Kidney (tissue), 14 donors: ENCODE data around the gene MAGI1. TPM values are rescaled to one million over a fixed set of nuclear protein-coding genes. Genes with fewer than 3 reads are reported as not detected.

Experiments used
- DNase-seq, 5 donors: peaks; one replicate each; pipeline ENCODE4 v3.0.0-alpha.2; 2013 to 2020
- FAIRE-seq: peaks from 2 replicates; lab custom pipeline; 2012; peaks lifted over from hg19 to GRCh38; lab: Jason Lieb, UNC
- H3K27ac ChIP-seq, 2 donors: one replicate each; pipeline ENCODE4 v1.7.0; 2013; ENCODE audit warnings: low read depth in 2 of 2, low read length in 2 of 2, inconsistent platforms in 1 of 2
- H3K27me3 ChIP-seq: one replicate; pipeline ENCODE4 v1.7.1; 2013; ENCODE audit warnings: low read length, inconsistent platforms; ENCODE audit not compliant: control insufficient read depth, insufficient read depth
- H3K36me3 ChIP-seq, 3 donors: one replicate each; pipeline versions ENCODE4 v1.7.0 to v1.7.1; 2013; ENCODE audit warnings: low read length in 3 of 3, control low read depth in 1 of 3, inconsistent platforms in 1 of 3; ENCODE audit not compliant: insufficient read depth in 3 of 3, control insufficient read depth in 2 of 3
- H3K4me1 ChIP-seq, 3 donors: one replicate each; pipeline versions ENCODE4 v1.7.0 to v1.7.1; 2013; ENCODE audit warnings: low read length in 3 of 3, inconsistent platforms in 1 of 3, low read depth in 1 of 3; ENCODE audit not compliant: control insufficient read depth in 2 of 3, insufficient read depth in 2 of 3
- H3K4me3 ChIP-seq, 3 donors: one replicate each; pipeline versions ENCODE4 v1.7.0 to v1.8.1; 2013; ENCODE audit warnings: low read length in 3 of 3, control low read depth in 1 of 3, inconsistent platforms in 1 of 3
- H3K9ac ChIP-seq, 3 donors: one replicate each; pipeline versions ENCODE4 v1.7.0 to v1.7.1; 2013; ENCODE audit warnings: low read length in 3 of 3, control low read depth in 1 of 3, inconsistent platforms in 1 of 3
- H3K9me3 ChIP-seq, 3 donors: one replicate each; pipeline versions ENCODE4 v1.7.0 to v1.7.1; 2013; ENCODE audit warnings: low read length in 3 of 3, control low read depth in 1 of 3, inconsistent platforms in 1 of 3; ENCODE audit not compliant: control insufficient read depth in 2 of 3, insufficient read depth in 1 of 3
- intact Hi-C: fragments of 100-400 bp; cut with DNase I; formaldehyde crosslinking; loops from one replicate; pipeline ENCODE4 v1.11.1; 2022
- polyA plus RNA-seq: library from polyadenylated mRNA; stranded (reverse); fragments of 350-450 nt; fragmentation: Illumina TruSeq; extraction: RNeasy Lipid Tissue Mini Kit (QIAGEN cat#74804); gene quantifications from one replicate; pipeline ENCODE4 v1.2.3, GENCODE V29; 2014; ENCODE audit warnings: low read depth, low replicate concordance; ENCODE audit not compliant: insufficient read depth
- total RNA-seq: library from RNA; stranded (reverse); fragmentation: NEBNext Ultra II Directional; extraction: Animal tissue kit (Norgen Biotek cat#: 25700); gene quantifications from one replicate; pipeline ENCODE4 v1.2.1, GENCODE V29; 2021
- TF ChIP-seq, protein P1 (sequence below): IDR thresholded peaks from 3 replicates; pipeline ENCODE4 v1.5.1; 2012; ENCODE audit warnings: mild to moderate bottlenecking, moderate library complexity, borderline replicate concordance; ENCODE audit not compliant: insufficient read depth; ENCODE audit errors: extremely low read depth
- donor health status: control.
- donor health status: control.
- donor health status: control.
- donor health status: control.
- donor health status: control.
- donor health status: DM: yes; HTN: yes; CAD: no.
- donor health status: Normal renal cell carcinoma (clear cell type).

Gene MAGI1
- total and polyA plus RNA-seq, 2 donors from 2014 or later = 8.2 to 42.8 TPM

DNA sequence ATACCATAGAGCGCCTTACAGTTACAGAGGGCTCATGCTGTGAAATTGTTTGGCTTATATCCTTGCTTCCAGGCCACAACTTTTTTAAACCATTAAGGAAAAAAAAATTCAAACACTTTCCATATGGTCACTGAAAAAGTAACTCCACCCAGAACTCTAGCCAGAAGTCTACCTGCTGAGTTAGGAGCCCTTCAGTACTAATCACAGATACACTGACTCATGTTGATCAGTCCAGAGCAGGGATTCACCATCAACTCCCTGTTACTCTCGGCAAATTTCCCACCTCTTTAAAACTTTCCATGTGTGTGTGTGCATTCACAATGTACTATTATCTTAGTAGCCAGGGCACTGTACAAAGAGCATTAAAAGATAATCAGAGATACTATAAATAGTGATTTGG, 372.8 kb downstream of the MAGI1 start:
- Histone ChIP-seq H3K27me3 (no peaks in the 10 kb centered on the region), H3K4me1 (no peaks in the 10 kb centered on the region), H3K27ac (no peak overlapping the region), H3K36me3 (no peaks in the 10 kb centered on the region), H3K9me3 (no peaks in the 10 kb centered on the region), H3K9ac (no peak overlapping the region), H3K4me3 (no peak overlapping the region)
- FAIRE-seq = no peak
- TF ChIP-seq, protein P1, sequence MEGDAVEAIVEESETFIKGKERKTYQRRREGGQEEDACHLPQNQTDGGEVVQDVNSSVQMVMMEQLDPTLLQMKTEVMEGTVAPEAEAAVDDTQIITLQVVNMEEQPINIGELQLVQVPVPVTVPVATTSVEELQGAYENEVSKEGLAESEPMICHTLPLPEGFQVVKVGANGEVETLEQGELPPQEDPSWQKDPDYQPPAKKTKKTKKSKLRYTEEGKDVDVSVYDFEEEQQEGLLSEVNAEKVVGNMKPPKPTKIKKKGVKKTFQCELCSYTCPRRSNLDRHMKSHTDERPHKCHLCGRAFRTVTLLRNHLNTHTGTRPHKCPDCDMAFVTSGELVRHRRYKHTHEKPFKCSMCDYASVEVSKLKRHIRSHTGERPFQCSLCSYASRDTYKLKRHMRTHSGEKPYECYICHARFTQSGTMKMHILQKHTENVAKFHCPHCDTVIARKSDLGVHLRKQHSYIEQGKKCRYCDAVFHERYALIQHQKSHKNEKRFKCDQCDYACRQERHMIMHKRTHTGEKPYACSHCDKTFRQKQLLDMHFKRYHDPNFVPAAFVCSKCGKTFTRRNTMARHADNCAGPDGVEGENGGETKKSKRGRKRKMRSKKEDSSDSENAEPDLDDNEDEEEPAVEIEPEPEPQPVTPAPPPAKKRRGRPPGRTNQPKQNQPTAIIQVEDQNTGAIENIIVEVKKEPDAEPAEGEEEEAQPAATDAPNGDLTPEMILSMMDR = no peak
- intact Hi-C loops = no loop called here
- DNase-seq = no peak

DNA sequence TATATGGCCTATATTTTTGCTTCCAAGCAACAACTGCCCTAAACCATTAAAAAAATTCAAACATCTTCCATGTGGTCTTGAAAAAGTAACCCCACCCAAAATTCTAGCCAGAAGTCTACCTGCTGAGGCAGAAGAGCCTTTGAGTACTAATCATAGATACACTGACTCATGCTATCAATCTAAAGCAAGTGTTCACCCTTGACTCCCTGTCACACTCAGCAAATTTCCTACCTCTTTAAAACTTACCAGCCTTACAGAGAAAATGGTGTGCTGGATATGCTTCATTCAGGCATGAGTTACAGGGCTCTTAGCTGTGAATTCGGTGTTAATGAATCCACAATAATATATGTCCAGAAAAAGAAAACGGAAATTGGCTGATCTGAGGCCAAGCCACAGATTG, 373.8 kb downstream of the MAGI1 start:
- no peaks in the 10 kb centered on the region for H3K9me3 ChIP-seq
- H3K27me3 ChIP-seq = no peaks in the 10 kb centered on the region
- no peak for DNase-seq
- no peak overlapping the region for H3K4me3 ChIP-seq
- TF ChIP-seq, protein P1 = no peak
- no peak for FAIRE-seq
- no peaks in the 10 kb centered on the region for H3K4me1 ChIP-seq
- H3K36me3 ChIP-seq = no peaks in the 10 kb centered on the region
- H3K9ac ChIP-seq = no peak overlapping the region
- intact Hi-C loops = no loop called here
- no peak overlapping the region for H3K27ac ChIP-seq

DNA sequence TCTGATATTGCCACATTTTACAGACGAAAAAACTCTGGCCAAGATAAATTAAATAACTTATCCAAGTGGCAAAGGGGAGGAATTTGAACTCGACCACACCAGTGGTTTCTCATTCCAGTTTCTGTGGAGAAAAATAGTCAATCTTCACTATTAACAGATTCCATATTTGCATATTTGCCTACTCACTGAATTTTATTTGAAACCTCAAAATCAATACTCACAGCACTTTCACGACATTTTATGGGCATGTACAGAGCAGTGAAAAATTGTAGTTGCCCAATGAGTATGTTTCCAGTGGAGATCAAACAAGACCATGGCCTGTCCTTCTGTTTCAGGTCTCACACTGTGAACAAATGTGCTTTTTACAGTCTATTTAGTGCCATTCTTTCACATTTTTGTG, 374.3 kb downstream of the MAGI1 start:
- no peaks in the 10 kb centered on the region for H3K27me3 ChIP-seq
- TF ChIP-seq, protein P1 = no peak
- H3K27ac ChIP-seq = no peak overlapping the region
- intact Hi-C loops = no loop called here
- H3K4me3 ChIP-seq = no peak overlapping the region
- DNase-seq (no peak), FAIRE-seq (no peak)
- no peaks in the 10 kb centered on the region for H3K36me3 ChIP-seq
- H3K4me1 ChIP-seq = peaks cover 0 to 2% (median 0%) of the 10 kb centered on the region in 3 donors
- H3K9me3 ChIP-seq = no peaks in the 10 kb centered on the region
- no peak overlapping the region for H3K9ac ChIP-seq

DNA sequence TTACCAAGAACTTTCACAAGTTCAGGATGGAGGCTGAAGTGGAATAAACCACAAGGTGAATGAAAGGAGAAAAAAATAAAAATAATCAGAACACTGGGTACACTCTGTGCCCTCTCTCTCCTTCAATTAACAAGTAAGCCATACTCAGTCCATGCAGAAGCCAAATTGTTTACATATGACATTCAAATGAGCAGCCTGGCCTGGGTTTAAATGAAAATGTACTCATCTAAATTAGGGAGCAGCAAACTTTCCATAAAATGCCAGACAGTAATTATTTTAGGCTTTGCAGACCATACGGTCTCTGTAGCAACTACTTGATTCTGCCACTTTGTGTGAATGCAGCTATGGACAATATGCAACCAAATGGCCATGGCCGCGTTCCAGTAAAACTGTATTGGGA, 376.6 kb downstream of the MAGI1 start:
- H3K9ac ChIP-seq = no peak overlapping the region
- peaks cover 0 to 5% (median 0%) of the 10 kb centered on the region in 3 donors for H3K4me1 ChIP-seq
- no peak overlapping the region for H3K27ac ChIP-seq
- H3K4me3 ChIP-seq = no peak overlapping the region
- no peak for FAIRE-seq
- H3K36me3 ChIP-seq = no peaks in the 10 kb centered on the region
- H3K9me3 ChIP-seq = no peaks in the 10 kb centered on the region
- no peaks in the 10 kb centered on the region for H3K27me3 ChIP-seq
- DNase-seq = no peak
- TF ChIP-seq, protein P1 = no peak
- intact Hi-C loops = no loop called here
